Brain pericyte (primary cell): Measurements from ENCODE around the gene RXFP3.

Experiments
- DNase-seq: peaks from one replicate; pipeline ENCODE4 v3.0.0-alpha.2; 2012; ENCODE audit warnings: low read depth, low spot score

RXFP3 gene

GRCh38 chr5:33981408-33982162 is 45.4 kb downstream of the RXFP3 start:
- no peak for DNase-seq

GRCh38 chr5:33984178-33984577 is 48.0 kb downstream of the RXFP3 start:
- DNase-seq: no peak

- no peak for DNase-seq
Observed at GRCh38 chr5:33984671-33985124, 48.5 kb downstream of the RXFP3 start, which contains the start of gene SLC45A2. Gene SLC45A2, minus strand, starts transcription at chr5:33984693. Its CDS starts 110 bp downstream, at chr5:33984583.

GRCh38 chr5:33985447-33985846 is 49.3 kb downstream of the RXFP3 start:
- no peak for DNase-seq
